Esophagus squamous epithelium (tissue), 4 donors: ENCODE measurements around the gene NPM3.

Experiments used
- CTCF ChIP-seq, 6 experiments: fragments of 450-650 bp in 4 of 6; fragments of 200-600 bp in 2 of 6; sonication (generic) in 2 of 6; IDR thresholded peaks; one replicate each; pipeline ENCODE4 v1.5.1; 2016 to 2019; ENCODE audit warnings: antibody characterized with exemption in 6 of 6, mild to moderate bottlenecking in 4 of 6, moderate library complexity in 4 of 6
- POLR2A ChIP-seq, 4 donors: fragments of 450-650 bp; IDR thresholded peaks; one replicate each; pipeline ENCODE4 v1.6.1; 2017; ENCODE audit warnings: antibody characterized with exemption in 4 of 4, mild to moderate bottlenecking in 4 of 4, moderate library complexity in 3 of 4

DNA sequence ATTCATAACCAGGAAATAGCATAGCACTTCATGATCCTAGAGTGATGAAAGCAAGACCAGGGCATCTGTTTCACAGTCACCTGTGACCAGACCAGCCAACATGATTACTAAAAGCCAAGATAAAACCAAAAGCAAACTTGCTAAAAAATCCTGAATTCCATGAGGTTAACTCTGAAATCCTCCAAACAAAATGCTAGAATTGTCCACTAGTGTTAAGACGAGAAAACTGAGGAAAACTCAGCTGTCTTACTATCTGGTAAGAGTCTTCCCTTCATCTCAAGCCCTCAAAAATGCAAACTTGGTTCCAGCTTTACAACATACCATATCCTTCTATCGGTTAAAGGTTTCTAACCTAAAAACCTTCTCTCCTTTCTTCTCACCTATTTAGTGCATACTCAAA is 1.3 kb upstream of the NPM3 start:
- TF ChIP-seq CTCF (IDR thresholded peaks at IDR 0.05) (no peak), POLR2A (IDR thresholded peaks at IDR 0.05) (no peak)
